Measurements from ENCODE around the gene PTGS1. TPM values are rescaled to one million over a fixed set of nuclear protein-coding genes. Genes with fewer than 3 reads are reported as not detected.
"Not testable (repeated sequence)": the region's sequence is repeated elsewhere in the genome, so short reads cannot be mapped to it uniquely, and the experiment has no call there.

PTGS1 gene
- polyA plus RNA-seq, 4 donors = 5.6 to 8.6 (median 5.6) TPM

GRCh38 chr9:122346478-122347347 lies 24.1 kb upstream of the PTGS1 start:
- peak in 1 of 4 donors; percentile 38 for DNase-seq (ENCODE audit: low read depth in 4 of 4, low spot score in 3 of 4)

GRCh38 chr9:122347348-122348287 lies 23.2 kb upstream of the PTGS1 start:
- DNase-seq (ENCODE audit: low read depth in 4 of 4, low spot score in 3 of 4) = no peak

DNA sequence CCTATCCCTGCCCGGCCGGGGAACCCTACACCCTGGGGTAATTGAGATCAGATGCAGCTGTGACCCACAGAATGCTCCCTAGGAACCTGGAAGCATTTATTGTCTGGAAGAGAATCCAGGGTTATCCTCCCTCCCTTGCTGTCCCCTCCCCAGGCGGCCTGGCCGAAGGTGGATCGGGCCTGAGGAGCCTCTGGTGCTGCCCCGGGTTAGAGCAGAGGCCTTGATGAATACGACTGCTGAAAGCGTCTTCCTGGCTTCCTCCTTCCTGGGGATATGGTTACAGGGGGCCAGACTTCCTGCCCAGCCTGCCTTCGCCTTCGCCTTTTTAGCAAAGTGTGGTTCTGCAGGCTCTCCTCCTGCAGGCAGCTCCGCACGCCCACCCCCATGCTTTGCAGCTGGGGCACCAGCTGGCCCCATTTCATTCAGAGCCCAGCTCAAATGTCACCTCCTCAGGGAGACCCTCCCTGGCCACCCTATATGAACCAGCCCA lies 22.5 kb upstream of the PTGS1 start:
- no peak for DNase-seq (ENCODE audit: low read depth in 4 of 4, low spot score in 3 of 4)

- no peak for DNase-seq (ENCODE audit: low read depth in 4 of 4, low spot score in 3 of 4)
These were observed 22.0 kb upstream of the PTGS1 start for GRCh38 chr9:122348791-122349190.

- DNase-seq (ENCODE audit: low read depth in 4 of 4, low spot score in 3 of 4) = no peak
These were observed 21.6 kb upstream of the PTGS1 start for GRCh38 chr9:122349201-122349600.

DNA sequence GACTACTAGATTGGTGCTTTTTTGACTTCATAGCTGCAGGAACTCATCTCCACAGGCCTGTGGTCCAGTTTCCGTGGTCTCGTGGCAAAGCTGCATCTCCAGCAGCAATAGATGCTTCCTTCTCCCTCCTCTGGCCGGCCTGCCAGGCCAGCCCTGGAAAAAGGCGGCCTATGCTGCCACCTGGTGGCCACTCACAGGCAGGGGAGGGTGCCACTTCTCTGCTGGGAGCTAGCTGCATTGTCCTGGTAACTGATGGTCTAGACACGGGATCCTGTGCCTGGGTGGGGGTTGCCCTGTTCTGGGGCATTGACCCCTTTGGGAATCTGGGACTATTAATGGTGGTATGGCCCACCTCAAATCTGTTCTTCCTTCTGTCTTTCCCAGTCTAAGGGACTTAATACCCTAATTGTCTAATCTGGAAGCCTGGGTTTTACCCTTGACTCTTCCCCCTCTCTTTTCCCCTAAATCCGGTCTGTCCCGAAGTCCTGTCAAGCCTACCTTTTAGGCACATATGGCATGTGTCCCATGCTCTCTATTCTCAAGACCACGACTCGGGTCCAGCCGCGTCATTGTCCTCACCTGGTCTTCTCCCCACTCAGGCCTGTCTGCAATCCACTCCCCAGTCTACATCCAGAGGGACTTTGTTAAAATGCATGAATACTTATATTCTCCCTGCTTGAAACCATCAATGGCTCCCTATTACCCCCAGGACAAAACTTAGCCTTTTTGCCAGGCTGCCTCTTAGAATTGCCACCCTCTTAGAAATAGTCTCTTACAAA lies 20.1 kb upstream of the PTGS1 start:
- DNase-seq (ENCODE audit: low read depth in 4 of 4, low spot score in 3 of 4) = peak in 2 of 4 donors; percentile 62 to 77

DNA sequence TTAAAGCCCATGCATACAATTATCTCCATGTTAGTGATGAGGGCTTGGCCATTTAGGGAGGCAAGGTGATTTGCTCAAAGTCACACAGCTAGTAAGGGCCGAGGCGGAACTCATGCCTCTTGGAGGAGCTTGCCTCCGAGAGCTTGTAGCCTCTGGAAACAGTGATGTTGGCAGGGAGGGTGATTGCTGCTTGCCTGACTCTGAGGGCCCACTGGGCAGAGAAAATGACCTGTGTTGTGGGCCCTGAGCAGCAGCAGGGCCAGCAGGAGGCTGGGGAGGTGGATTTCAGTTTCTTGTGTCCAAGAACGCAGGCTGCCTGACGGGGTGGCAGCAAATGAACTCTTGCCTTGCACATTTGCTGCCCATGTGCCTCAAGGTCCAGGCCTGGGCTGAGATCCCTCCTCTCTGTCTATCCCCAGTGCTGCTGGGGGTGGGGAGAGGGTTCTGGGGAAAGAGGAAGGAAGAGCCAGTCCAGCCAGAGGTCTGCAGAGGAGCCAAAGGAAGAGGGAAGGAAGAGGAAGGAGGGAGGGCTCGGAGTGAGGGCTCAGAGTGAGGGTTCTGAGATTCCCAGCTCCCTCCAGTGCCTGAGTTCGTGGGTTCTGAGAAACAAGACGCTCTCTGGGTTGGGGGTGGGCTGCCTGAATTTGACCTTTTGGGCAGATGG lies 16.2 kb upstream of the PTGS1 start:
- no peak for DNase-seq (ENCODE audit: low read depth in 4 of 4, low spot score in 3 of 4)

- DNase-seq (ENCODE audit: low read depth in 4 of 4, low spot score in 3 of 4) = no peak
These were observed 15.4 kb upstream of the PTGS1 start for GRCh38 chr9:122355336-122355875.

DNA sequence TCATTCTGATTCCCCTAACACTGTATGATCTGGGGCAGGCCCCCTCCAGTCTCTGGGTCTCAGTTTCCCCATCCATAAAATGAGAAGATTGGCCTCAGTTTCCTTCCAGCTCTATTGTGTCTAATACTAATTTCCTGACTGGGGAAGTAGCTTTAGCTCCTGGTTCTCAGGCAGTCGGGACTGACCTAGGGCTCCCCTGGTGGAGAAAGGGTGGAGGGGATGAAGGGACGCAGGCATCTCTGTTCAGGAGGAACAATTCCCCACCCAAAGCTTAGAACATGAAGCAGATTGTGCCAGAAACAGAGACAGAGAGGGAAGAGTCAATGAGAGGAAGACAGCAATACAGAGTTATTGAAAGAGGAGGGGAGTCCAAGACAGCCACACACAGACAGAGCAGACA lies 14.2 kb upstream of the PTGS1 start:
- DNase-seq (ENCODE audit: low read depth in 4 of 4, low spot score in 3 of 4) = no peak

- no peak for DNase-seq (ENCODE audit: low read depth in 4 of 4, low spot score in 3 of 4)
These were observed 9.9 kb upstream of the PTGS1 start for GRCh38 chr9:122360891-122361290.

DNA sequence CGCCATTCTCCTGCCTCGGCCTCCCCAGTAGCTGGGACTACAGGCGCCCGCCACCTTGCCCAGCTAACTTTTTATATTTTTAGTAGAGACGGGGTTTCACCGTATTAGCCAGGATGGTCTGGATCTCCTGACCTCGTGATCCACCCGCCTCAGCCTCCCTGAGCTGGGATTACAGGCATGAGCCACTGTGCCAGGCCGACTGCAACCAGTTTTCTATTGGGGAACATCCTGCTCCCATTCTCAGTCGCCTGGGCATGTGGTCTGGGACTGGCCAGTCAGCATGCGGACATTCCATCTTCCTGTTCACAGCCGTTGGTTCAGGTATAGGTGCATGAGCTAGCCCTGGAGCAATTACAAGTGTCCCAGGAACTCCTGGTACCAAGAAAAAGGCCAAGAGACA lies 7.7 kb upstream of the PTGS1 start:
- DNase-seq (ENCODE audit: low read depth in 4 of 4, low spot score in 3 of 4) = not testable (repeated sequence)

GRCh38 chr9:122364117-122364782 lies 6.6 kb upstream of the PTGS1 start:
- no peak for DNase-seq (ENCODE audit: low read depth in 4 of 4, low spot score in 3 of 4)

- no peak for DNase-seq (ENCODE audit: low read depth in 4 of 4, low spot score in 3 of 4)
These were observed 6.1 kb upstream of the PTGS1 start for GRCh38 chr9:122364783-122365150.

- DNase-seq (ENCODE audit: low read depth in 4 of 4, low spot score in 3 of 4) = no peak
These were observed 4.7 kb upstream of the PTGS1 start for GRCh38 chr9:122366074-122366660.

- no peak for DNase-seq (ENCODE audit: low read depth in 4 of 4, low spot score in 3 of 4)
These were observed 3.8 kb upstream of the PTGS1 start for GRCh38 chr9:122367065-122367464.

GRCh38 chr9:122367774-122368460 lies 2.9 kb upstream of the PTGS1 start:
- no peak for DNase-seq (ENCODE audit: low read depth in 4 of 4, low spot score in 3 of 4)

GRCh38 chr9:122368642-122369041 lies 2.2 kb upstream of the PTGS1 start:
- no peak for DNase-seq (ENCODE audit: low read depth in 4 of 4, low spot score in 3 of 4)

DNA sequence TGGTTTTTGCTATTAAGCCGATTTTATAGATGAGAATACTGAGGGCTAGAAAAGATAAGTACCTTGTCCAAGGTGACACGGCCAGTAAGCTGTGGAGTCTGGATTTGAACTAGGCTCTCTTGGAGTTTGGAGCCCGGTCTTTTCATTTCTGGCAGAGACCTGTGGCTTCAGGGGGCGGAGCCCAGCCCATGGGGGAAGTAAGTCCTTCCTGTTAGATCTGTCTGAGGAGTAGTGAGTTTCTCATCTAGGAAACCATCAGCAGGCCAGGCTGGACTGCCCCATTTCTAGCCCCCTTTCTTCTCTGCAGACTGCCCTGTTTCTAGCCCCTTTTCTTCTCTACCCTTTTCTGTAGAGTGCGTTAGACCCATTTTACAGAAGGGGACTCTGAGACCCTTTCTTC lies 521 bp upstream of the PTGS1 start:
- no peak for DNase-seq (ENCODE audit: low read depth in 4 of 4, low spot score in 3 of 4)

Measured in right renal pelvis (tissue), 4 donors.